BLaER1 (cell line): ENCODE results near the gene BPTF.
"Not testable (repeated sequence)": the region's sequence is repeated elsewhere in the genome, so short reads cannot be mapped to it uniquely, and the experiment has no call there.

Source experiments
- H3K27ac ChIP-seq: shearing (Covaris generic); formaldehyde crosslinking; 2 replicates; pipeline ENCODE4 v1.8.1; 2022
- H3K27me3 ChIP-seq: shearing (Covaris generic); formaldehyde crosslinking; 2 replicates; pipeline ENCODE4 v1.8.1; 2022
- H3K36me3 ChIP-seq: shearing (Covaris generic); formaldehyde crosslinking; 2 replicates; pipeline ENCODE4 v1.8.1; 2022
- H3K4me1 ChIP-seq: shearing (Covaris generic); formaldehyde crosslinking; 2 replicates; pipeline ENCODE4 v1.8.1; 2022
- H3K4me2 ChIP-seq: shearing (Covaris generic); formaldehyde crosslinking; 2 replicates; pipeline ENCODE4 v1.8.1; 2022
- H3K4me3 ChIP-seq: shearing (Covaris generic); formaldehyde crosslinking; 2 replicates; pipeline ENCODE4 v1.8.1; 2022
- H3K9ac ChIP-seq: shearing (Covaris generic); formaldehyde crosslinking; 2 replicates; pipeline ENCODE4 v1.8.1; 2022
- H3K9me3 ChIP-seq: shearing (Covaris generic); formaldehyde crosslinking; 2 replicates; pipeline ENCODE4 v1.8.1; 2022
- H4K20me1 ChIP-seq: shearing (Covaris generic); formaldehyde crosslinking; 2 replicates; pipeline ENCODE4 v1.8.1; 2022
- Cebpa-rat ChIP-seq: shearing (Covaris generic); IDR thresholded peaks from 2 replicates; pipeline ENCODE4 v1.8.1; 2022

The BPTF gene

GRCh38 chr17:67982686-67983382 is 157.5 kb downstream of the BPTF start:
- H3K4me3 ChIP-seq, result no peak overlapping the region

GRCh38 chr17:67983383-67983688 is 158.0 kb downstream of the BPTF start:
- no peak overlapping the region for H3K4me2 ChIP-seq
- H3K36me3 ChIP-seq, result peaks cover 44% of the 10 kb centered on the region
- H3K27ac ChIP-seq, result no peak overlapping the region
- H3K27me3 ChIP-seq, result no peaks in the 10 kb centered on the region
- H4K20me1 ChIP-seq, result no peaks in the 10 kb centered on the region
- H3K4me1 ChIP-seq, result no peaks in the 10 kb centered on the region
- H3K9me3 ChIP-seq, result no peaks in the 10 kb centered on the region
- no peak for TF ChIP-seq Cebpa-rat
- no peak overlapping the region for H3K9ac ChIP-seq
- no peak overlapping the region for H3K4me3 ChIP-seq

More at GRCh38 chr17:67982686-67983382, 157.5 kb downstream of the BPTF start:
- H3K9ac ChIP-seq, result no peak overlapping the region
- no peak overlapping the region for H3K27ac ChIP-seq
- H3K4me1 ChIP-seq, result no peaks in the 10 kb centered on the region
- peaks cover 49% of the 10 kb centered on the region for H3K36me3 ChIP-seq
- H3K4me2 ChIP-seq, result no peak overlapping the region
- no peak for TF ChIP-seq Cebpa-rat
- H3K27me3 ChIP-seq, result no peaks in the 10 kb centered on the region
- no peaks in the 10 kb centered on the region for H3K9me3 ChIP-seq
- no peaks in the 10 kb centered on the region for H4K20me1 ChIP-seq

- H3K4me2 ChIP-seq, result no peak overlapping the region
- H3K9ac ChIP-seq, result no peak overlapping the region
- no peak overlapping the region for H3K27ac ChIP-seq
- no peak for TF ChIP-seq Cebpa-rat
- H3K36me3 ChIP-seq, result no peaks in the 10 kb centered on the region
- peaks cover 14% of the 10 kb centered on the region for H4K20me1 ChIP-seq
- no peak overlapping the region for H3K4me3 ChIP-seq
- H3K9me3 ChIP-seq, result no peaks in the 10 kb centered on the region
- peaks cover 35% of the 10 kb centered on the region for H3K27me3 ChIP-seq
- H3K4me1 ChIP-seq, result peaks cover 22% of the 10 kb centered on the region
Observed at GRCh38 chr17:67990909-67991308, 165.6 kb downstream of the BPTF start.

- H3K9ac ChIP-seq, result peak overlapping the region; percentile 80
- H3K36me3 ChIP-seq, result no peaks in the 10 kb centered on the region
- peaks cover 19% of the 10 kb centered on the region for H4K20me1 ChIP-seq
- TF ChIP-seq Cebpa-rat, result no peak
- peaks cover 22% of the 10 kb centered on the region for H3K4me1 ChIP-seq
- H3K9me3 ChIP-seq, result no peaks in the 10 kb centered on the region
- H3K4me2 ChIP-seq, result peak overlapping the region; percentile 81
- H3K27ac ChIP-seq, result peak overlapping the region; percentile 71; the same call in 1 of the 2 replicates
- peak overlapping the region; percentile 78 for H3K4me3 ChIP-seq
- H3K27me3 ChIP-seq, result peaks cover 52% of the 10 kb centered on the region
Observed at GRCh38 chr17:67992548-67993152, 167.3 kb downstream of the BPTF start.

GRCh38 chr17:67993153-67993997 is 168.1 kb downstream of the BPTF start:
- TF ChIP-seq Cebpa-rat, result no peak
- Histone ChIP-seq H3K36me3 (no peaks in the 10 kb centered on the region), H3K27me3 (peaks cover 59% of the 10 kb centered on the region), H3K9ac (peak overlapping the region; percentile 80), H3K4me3 (peak overlapping the region; percentile 78), H3K27ac (peak overlapping the region; percentile 71), H3K4me1 (peaks cover 22% of the 10 kb centered on the region), H3K9me3 (no peaks in the 10 kb centered on the region), H4K20me1 (peaks cover 19% of the 10 kb centered on the region), H3K4me2 (peak overlapping the region; percentile 81)

- TF ChIP-seq Cebpa-rat, result no peak
- Histone ChIP-seq H3K27ac (peak overlapping the region; percentile 71), H3K9ac (peak overlapping the region; percentile 80), H3K27me3 (peaks cover 65% of the 10 kb centered on the region), H4K20me1 (peaks cover 19% of the 10 kb centered on the region), H3K36me3 (no peaks in the 10 kb centered on the region), H3K4me3 (peak overlapping the region; percentile 78), H3K9me3 (no peaks in the 10 kb centered on the region), H3K4me2 (peak overlapping the region; percentile 81), H3K4me1 (peaks cover 22% of the 10 kb centered on the region)
Observed at GRCh38 chr17:67993998-67994361, 168.7 kb downstream of the BPTF start.

- no peak for TF ChIP-seq Cebpa-rat
- H4K20me1 ChIP-seq, result peaks cover 19% of the 10 kb centered on the region
- no peaks in the 10 kb centered on the region for H3K36me3 ChIP-seq
- no peak overlapping the region for H3K27ac ChIP-seq
- H3K4me1 ChIP-seq, result peaks cover 22% of the 10 kb centered on the region
- H3K27me3 ChIP-seq, result peaks cover 65% of the 10 kb centered on the region
- H3K4me3 ChIP-seq, result peak overlapping the region; percentile 55
- peak overlapping the region; percentile 75 for H3K4me2 ChIP-seq
- no peaks in the 10 kb centered on the region for H3K9me3 ChIP-seq
- no peak overlapping the region for H3K9ac ChIP-seq
Observed at GRCh38 chr17:67994817-67995569, 169.7 kb downstream of the BPTF start.

GRCh38 chr17:67995570-67996263 is 170.4 kb downstream of the BPTF start:
- H4K20me1 ChIP-seq, result peaks cover 19% of the 10 kb centered on the region
- H3K4me2 ChIP-seq, result peak overlapping the region; percentile 75
- peaks cover 22% of the 10 kb centered on the region for H3K4me1 ChIP-seq
- no peak overlapping the region for H3K27ac ChIP-seq
- H3K9me3 ChIP-seq, result no peaks in the 10 kb centered on the region
- H3K9ac ChIP-seq, result no peak overlapping the region
- no peaks in the 10 kb centered on the region for H3K36me3 ChIP-seq
- H3K27me3 ChIP-seq, result peaks cover 65% of the 10 kb centered on the region
- peak overlapping the region; percentile 55 for H3K4me3 ChIP-seq
- no peak for TF ChIP-seq Cebpa-rat

- Histone ChIP-seq H3K4me1 (peaks cover 22% of the 10 kb centered on the region), H4K20me1 (peaks cover 19% of the 10 kb centered on the region), H3K4me3 (peak within 1 kb of the TSS; percentile 55), H3K4me2 (peak within 1 kb of the TSS; percentile 75), H3K27me3 (peaks cover 65% of the 10 kb centered on the region)
- not testable (repeated sequence) for H3K27ac ChIP-seq, H3K36me3 ChIP-seq, H3K9me3 ChIP-seq, H3K9ac ChIP-seq
Observed at GRCh38 chr17:67996301-67997171, 171.2 kb downstream of the BPTF start, which contains the start of gene C17orf58. TSS of gene C17orf58 (minus strand) at chr17:67996469. CDS start at chr17:67996198, 271 bp downstream.
